Hematopoietic multipotent progenitor cell treated with erythropoietin and hydrocortisone succinate and interleukin-3 and kit ligand, for 6 days (in vitro differentiated cells): ENCODE results near the gene MYADML2.
"Not testable (repeated sequence)": the region's sequence is repeated elsewhere in the genome, so short reads cannot be mapped to it uniquely, and the experiment has no call there.

Experiments used
- DNase-seq: peaks from one replicate; pipeline ENCODE4 v3.0.0-alpha.2; 2015

Gene MYADML2

DNA sequence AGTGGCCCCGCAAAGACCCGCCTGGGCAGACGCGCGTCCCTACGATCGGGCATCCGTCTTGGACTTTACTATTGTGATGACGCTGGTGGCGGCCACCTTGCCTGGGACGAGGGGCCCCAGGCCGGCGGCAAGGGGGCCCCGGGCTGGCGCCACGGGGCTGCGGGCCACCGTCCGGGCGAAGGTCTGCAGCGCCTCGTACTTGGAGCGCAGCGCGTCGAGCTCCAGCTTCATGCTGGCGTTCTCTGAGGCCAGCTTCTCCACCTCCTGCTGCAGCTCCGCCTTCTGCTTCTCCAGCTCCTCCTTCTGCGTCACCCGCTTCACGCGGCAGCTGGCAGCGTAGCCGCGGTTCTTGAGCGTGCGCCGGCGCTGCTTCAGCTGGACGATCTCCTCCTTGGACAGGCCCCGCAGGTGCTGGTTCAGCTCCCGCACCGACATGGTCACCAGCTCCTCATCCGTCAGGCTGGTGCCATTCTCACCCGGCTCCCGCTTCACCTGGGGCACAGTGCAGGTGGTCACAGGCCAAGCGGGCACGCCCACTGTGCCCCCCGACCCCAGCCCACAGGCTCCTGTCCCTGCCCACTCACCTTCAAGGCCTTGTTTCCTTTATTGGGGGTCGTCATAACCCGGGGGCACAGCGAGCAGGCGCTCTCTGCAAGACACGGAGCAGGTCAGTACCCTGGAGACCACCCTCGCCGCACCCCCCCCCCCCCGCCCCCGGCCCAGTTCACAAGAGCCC lies 24.3 kb downstream of the MYADML2 start:
- no peak for DNase-seq

DNA sequence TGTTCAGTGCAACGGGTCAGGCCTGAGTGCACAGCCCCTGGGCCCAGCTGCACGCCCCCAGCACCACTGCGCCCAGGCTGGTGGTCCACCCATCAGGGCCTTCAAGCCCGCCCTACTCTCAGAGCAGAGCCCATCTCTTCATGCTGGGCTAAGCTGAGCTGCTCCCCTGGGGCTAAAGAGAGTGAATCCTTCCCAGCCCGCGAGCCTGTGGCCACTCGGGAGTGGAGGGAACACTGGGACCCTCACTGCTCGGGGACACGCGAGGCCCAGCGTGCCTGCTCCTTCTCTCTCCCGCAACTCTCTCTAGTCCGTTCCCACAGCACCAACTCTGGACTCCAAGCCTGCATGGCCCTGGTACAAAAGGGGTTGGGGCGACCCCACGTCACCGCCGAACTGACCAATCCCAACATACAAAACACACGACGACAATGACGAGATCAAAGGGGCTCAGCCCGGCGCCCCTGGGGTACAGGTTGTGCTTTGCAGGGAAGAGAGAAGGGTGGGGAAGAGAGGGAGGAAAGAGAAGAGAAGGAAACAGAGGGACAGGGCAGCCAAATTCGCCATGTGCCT lies 25.0 kb downstream of the MYADML2 start:
- no peak for DNase-seq

DNA sequence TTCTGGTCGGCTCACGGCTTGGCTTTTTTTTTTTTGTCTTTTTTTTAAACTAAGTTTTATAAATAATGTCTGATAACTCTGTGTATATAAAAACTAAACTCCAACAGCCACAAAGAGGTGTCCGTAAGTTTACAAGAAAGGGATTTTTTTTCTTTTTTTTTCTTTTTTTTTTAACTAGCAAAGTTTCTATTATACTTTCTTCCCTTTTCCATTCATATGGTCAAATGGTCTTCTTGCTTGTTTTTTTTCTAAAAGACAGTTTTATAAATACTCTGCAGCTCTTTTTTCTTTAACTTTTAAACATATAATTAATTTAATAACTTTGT lies 25.5 kb downstream of the MYADML2 start:
- DNase-seq = no peak

DNA sequence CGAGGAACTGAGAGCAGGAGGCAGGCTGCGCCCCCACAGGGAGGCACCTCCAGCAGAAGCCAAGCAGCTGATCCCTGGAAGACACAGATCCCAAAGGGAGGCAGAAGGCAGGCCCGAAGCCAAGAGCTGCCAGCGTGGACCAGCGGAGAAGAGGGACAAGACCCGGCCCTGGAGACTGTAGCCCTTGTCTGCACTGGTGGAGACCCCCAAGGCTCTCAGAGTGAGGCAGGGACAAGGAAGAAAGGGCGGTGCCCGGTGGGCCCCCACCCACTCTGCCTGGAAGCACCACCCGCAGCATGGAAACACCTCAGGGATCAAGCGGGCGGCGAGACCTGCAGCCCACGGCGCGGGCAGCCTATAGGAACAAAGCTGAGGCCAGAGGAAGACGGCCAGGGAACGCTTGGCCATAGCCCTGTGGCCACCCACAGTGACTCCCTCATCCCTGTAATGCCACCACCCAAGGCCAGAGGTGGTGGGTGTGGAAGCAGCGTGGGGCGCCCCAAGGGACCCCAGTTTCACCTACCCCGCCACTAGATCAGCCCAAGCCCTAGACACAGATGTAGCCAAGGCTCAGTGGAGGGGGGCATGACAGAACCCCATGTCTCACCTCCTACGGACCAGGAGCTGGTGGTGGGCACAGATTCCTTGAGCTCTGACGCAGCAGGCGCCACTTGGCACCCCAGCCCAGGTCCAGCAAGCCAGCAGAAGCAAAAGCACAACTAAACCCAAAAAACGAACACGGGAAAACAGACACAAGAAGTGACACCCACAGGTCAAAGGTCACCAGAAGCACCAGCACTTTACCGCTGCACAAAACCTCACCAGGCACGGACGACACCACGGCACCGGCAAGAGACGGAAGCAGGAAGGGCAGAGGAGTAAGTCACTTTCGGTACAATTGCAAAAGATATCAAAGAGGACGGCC lies 26.2 kb downstream of the MYADML2 start:
- DNase-seq = no peak

DNA sequence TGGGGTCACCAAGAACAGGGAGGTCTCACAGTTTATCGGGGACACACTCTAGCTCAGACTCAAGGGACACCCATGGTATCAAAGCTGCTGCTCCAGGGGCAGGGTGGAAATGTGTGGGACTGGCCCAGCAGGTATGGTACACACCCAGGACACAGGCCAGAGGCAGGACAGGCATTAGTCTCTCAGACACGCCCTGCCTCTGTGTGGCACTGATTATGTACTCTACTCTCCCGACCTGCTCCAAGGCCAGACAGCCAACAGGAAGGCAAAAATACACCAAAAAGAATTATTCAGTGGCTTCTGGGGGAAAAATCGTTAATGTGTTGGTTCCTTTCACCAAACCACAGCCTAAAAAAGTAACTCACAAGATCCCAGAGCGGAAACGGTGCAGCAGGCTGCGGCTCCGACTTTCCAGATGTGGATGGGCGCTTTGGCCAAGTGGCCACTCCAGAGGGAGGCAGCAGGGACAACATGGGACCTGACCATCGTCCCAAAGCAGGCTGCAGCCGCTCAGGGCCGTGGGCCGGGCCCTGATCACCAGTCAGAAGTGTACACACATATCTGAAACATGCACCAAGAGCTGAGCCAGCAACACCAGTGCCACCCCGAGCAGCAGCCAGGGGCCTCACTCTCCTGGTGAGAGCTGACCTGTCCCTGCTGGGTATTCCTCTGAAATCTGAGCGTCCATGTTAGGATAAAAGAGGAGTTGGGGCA lies 28.0 kb downstream of the MYADML2 start:
- DNase-seq = peak; percentile 74

DNA sequence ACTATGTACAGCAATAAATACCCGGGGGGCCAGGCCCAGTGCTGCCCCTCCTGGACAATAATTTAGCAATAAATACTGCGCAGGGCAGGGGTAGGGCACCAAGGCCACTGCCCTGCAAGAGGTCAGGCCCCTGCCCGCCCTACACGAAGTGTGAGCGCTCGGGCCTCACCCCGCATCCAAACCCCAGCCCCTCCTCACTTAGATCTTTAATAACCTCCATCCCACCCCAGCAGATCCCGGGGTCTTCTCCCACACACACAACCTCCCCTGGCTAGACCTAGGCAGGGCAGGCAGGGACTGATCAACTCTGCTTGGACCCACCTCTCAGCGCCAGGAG lies 28.7 kb downstream of the MYADML2 start:
- DNase-seq = not testable (repeated sequence)

DNA sequence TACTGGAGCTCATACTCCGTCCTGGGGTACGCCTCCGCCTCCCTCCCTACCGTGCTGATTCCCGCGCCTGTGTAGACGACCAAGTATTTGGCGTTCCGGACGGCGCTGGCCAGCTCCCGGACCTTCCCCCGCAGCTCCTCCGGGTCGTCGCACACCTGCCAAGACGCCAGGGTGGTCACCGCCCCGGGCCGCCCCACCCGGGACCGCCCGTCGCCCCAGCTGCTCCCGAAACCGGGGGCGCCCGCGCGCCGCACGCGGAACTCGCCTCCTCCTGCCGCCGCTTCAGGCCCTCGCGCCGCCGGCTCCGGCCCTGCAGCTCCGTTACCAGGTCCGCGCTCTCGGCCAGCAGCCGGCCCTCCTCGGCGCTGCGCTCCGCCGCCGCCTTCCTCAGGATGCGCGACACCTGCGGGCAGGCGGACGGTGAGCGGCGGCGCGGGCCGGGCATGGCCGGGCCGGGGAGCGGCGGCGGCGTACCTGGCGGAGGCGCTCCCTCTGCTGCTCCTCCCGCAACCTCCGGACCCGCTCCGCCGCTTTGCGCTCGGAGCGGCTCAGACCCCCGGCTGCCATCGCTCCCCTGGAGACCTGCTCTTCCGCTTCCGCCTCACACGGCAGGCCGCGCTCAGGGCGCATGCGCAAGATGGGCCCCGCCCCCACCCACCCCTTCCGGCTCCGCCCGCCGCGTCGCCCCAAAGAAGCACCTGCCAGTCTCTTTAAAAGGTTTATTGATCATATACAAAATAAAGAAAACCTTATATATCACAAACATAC lies 29.3 kb downstream of the MYADML2 start, which contains the start of gene SIRT7:
TSS of gene SIRT7 (minus strand) at position 612 of the 768 bp plus-strand sequence. CDS start at position 567, 45 bp downstream.
- DNase-seq = peak; percentile 89

DNA sequence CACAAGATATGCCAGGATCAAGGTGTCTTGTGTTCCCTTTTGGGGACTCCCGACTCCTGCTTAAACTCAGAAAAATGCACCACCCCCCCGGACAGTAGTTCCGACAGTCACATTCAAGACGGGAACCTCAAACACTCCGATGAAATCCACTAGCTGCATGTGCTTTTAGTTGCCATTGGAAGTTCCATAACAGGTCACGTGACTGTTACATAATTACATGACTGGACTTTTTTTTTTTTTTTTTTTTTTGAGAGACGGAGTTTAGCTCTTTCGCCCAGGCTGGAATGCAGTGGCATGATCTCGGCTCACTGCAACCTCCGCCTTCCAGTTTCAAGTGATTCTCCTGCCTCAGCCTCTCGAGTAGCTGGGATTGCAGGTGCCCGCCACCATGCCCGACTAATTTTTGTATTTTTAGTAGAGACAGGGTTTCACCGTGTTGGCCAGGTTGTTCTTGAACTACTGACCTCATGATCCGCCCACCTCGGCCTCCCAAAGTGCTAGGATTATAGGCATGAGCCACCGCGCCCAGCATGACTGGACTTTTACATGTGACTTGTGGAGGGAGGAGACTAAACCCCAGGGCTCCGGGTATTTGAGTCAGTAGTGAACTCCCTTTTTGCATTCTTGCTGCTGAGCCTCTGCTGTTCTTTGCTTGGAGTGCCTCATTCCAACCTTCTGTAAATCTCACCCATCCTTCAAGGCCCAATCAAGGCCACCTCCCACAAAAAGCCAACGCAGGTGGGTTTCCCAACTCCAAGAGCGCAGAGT lies 30.6 kb downstream of the MYADML2 start:
- DNase-seq = peak; percentile 65

DNA sequence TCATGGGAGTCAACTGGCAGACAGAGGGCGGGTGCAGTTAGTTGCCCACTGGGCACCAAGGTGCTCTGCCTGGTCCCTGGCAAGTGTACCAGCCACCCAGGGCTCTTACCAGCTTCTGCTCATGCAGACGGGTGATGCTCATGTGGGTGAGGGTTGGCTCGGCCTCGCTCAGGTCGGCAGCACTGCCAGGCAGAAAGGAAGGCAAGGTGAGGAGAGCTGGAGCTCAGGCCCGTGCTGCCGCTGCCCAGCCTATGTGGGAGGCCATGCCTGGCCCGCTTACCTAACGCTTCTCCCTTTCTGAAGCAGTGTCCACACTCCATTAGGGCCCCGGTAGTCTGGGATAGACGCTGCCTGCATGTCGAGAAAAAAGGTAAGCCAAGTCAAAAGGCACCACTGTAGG lies 31.7 kb downstream of the MYADML2 start:
- no peak for DNase-seq

DNA sequence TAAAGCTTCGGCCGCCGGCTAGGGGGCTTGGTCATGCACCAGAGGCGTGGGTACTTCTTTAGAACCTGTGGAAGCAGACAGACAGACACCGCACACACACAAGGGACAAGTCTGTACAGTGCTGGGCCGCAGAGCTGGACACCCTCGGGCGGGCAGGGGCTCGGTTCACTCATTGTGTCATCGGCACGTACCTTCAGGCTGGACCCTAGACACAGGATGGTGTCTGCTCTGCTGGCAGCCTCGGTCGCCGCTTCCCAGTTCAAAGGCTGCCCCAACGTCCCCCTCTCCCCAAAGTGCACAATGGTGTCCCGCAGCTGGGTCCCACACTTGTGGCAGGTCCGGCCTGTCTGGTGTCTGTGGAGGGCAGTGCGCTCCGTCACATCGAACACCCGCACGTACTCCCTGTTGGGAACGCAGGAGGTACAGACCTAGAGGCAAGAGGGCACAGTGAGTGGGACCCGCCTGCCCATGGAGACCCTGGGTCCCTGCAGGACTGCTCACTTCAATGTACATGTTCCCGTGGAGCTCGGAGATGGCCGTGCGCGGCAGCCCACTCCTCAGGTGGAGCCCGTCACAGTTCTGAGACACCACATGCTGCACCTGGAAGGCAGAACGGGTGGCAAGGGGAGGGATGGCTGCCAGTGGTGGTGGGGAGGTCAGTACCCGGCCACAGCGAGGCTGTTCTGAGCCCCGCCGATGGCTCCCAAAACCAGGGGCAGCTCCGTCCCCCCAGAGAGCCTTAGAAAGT lies 32.8 kb downstream of the MYADML2 start:
- no peak for DNase-seq

DNA sequence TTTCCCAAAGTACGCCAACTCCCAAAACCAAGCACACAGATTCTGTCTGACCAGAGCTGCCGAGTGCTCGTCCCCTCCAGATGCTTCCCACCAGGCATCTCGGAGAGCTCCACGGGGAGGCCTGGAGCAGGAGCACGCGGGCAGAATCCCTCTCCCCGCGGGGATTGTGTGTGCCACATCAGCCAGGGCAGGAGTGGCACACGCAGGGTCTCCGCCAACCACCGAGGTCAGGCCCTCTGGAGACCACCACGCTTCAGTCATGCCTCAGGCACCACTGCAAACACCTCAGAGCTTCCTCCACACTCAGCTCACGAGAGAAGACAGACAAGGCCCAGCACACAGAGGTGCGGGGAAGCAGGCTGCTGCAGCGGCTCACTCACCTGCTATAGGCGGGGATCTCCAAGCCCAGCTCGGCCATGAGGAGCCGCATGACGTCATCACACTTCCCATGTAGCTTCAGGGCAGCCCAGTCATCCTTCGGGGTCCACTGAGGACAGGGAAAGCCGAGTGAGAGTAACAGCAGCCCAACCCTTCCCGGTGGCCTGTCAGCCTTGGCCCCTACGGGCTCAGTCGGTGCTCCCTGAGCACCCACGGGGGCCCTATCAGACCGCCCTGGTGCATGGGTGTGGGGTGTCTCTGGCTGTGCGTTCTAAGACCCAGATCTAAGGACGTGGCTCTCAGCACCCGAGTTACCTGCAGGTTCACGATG lies 33.5 kb downstream of the MYADML2 start:
- no peak for DNase-seq

DNA sequence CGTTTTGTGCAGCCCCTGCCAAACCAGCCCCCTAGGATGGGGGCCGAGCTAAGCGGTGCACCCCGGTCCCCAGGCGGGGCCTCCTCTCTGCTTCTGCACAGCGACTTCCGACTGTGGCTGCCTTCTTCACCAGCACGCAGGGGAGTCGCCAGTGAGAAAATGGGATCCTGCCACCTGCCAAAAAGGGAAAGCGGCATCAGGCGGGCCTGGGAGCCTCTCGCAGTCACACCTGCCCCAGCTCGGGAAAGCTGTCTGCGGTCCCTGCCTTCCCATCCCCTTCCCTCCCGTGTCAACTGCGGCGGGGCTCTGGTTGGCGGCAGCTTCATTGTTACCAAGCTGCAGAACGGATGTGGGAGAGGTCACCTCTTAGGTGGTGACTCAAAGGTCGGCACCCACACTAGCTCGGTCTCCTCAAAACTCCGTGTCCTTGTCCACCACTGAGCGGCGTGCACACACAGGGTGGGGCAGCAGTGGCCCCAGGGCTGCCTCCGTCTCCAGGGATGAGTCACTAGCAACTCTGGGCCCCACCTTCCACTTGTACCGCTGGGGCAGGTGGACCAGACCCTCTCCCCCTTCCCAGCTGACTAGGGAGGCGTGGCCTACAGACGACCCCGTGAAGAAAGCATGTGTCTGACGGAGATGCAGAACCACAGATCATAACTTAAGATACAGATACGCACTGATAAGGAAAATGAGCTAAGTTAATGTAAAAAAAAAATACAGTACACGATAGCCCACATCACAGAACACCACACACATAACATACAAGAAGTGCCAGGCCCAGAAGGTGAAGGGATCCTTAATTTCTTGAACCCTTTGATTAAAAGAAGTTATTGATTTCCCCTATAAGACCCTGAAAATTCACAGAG lies 34.4 kb downstream of the MYADML2 start:
- no peak for DNase-seq

DNA sequence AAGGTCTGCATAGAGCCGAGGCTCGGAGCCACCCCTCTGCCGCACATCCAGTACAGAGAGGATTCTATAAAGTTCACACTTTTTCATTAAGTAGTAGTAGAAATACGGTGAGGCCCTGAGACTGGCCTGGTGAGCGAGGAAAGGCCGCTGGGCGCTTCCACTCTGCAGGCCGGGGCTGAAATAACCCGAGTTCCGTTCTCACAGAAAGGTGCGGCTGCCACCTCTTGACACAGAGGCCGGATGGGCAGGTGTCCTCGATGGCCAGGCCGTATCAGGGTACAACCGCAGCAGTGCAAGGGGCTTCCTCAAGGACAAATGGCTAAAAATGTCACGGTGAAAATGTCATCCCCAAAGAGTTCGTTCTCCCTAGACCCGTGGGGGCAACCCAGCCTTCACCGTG lies 35.1 kb downstream of the MYADML2 start:
- no peak for DNase-seq

DNA sequence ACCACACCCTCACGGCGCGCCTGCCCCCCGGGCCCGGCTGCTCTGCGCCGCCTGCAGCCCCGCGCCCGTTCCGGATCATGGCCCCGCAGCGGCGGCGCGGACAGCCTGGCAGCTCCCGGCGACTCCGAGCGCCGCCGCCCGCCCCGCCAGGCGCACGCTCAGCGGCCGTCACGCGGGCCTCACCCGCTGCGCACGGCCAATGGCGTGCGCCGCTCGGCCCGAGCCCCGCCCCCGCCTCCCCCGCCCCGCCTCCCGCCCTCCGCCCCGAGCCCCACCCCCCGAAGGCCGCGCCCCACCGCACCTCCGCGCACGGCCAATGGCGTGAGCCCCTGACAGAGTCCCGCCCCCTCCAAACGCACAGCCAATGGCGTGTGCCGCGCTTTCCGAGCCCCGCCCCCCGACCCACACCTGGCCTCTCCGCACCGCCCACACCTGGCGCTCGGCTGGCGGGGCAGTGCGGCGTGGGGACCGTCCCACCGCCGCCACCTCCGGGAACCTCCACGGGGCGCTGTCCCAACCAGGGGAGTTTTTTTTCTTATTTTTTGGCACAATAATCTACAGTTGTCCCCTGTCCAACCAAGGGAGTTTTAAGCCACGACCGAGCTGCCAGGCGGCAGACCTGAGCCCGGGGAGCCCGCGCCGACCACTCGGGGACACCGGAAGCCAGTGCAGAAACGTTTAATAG lies 35.6 kb downstream of the MYADML2 start, which contains the start of gene PCYT2:
TSS of gene PCYT2 (minus strand) at position 123 of the 685 bp plus-strand sequence. CDS start at position 79, 44 bp downstream.
- DNase-seq = peak; percentile 94

DNA sequence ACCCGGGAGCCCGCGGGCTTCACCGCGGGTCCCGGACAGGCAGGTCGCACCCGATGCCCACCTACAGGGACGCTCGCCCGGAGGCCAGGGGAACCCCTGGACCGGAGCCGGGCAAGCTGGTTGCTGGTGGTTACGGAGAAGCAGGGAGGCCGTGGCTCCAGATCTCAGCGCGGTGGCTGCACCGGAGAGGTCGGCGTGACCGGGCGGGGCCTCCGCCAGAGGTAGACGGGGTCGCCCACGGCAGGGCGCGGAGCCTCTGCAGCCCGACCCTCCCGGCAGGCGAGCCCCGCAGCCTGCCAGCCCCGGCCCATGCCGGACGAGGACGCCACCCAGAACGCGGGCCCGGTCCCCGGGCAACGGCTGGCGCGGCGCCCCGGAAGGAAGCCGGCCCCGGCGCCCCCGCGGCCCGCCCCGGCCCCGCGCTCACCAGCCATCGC lies 36.2 kb downstream of the MYADML2 start:
- peak; percentile 32 for DNase-seq

DNA sequence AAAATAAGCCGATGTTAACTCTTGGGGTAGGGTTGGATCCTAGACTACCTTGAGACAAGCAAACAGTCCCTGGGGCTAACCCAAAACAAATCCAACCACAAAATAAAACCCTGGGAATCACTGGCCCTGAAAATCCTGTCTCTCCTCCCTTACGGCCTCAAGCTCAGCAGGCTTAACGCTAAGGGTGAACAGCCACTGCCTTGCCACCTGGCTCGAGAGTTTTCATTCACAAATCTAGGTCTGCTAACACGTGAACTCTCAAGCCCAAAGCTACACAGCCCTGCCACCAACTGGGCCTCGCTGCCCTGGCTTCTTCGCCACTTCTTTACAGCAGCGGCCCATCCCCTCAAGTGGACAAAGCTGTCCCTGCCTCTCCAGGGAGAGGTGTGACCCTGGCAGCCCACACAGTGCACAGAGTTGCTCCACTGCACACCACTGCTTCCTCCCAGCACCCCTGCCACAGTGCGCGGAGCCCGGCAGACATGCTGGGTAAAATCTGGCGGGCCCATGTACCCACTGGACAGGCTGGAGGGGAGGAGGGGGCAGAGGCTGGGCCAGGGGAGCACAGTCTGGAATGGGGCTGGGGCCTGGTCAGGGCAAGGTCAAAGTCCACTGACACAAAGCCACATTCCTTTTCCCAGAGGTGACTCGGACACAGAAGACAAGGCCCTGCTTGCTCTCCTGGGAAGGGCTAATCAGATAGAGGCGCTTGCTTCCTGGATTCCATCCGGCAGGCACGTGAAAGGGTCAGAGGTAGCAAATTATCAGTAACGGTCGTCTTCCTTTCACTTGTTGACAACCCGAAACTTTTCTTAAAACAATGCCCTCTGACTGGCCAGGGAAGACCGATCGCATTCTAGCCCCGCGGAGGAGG lies 36.8 kb downstream of the MYADML2 start:
- peak; percentile 62 for DNase-seq

DNA sequence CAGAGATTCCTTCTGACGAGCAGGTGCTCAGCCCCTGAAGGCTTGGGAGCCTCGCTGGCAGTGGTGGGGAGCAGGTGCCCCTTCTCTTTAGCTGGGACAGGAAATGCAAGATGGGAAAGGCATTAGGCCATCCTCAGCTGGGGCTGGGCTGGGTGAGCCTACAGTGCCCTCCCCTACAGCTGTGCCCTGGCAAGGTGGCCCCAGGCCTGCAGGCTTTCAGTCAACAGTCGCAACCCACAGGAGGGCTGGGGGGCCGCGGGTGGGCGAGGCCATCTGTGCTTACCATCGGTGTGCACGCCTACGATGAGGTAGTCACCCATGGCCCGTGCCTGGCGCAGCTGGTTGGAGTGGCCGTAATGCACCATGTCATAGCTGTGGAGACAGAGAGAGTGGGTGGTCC lies 37.8 kb downstream of the MYADML2 start:
- DNase-seq = no peak
